Central memory CD4-positive, alpha-beta T cell (primary cell): ENCODE results near the gene MRPL36.

Experiments
- DNase-seq: peaks from one replicate; pipeline ENCODE4 v3.0.0; 2022

Gene MRPL36

GRCh38 chr5:1762883-1763547 is 36.6 kb downstream of the MRPL36 start:
- DNase-seq: no peak

- no peak for DNase-seq
Measured at GRCh38 chr5:1762121-1762882, 37.3 kb downstream of the MRPL36 start.

DNA sequence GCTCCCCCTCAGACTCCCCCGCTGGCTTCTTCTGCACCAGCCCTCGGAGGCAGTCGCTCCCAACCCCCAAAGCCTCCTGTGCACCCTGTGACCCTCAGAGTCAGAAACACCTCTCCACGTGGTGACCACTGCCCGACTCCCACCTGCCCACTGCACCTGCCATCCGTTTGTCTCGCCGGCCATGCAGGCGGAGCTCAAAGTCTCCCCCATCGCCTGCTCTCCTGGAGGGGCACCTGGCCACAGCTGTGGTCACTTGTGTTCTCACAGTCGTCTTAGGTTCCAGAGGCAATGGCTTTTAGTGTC is 38.2 kb downstream of the MRPL36 start:
- no peak for DNase-seq

GRCh38 chr5:1760656-1761452 is 38.8 kb downstream of the MRPL36 start:
- no peak for DNase-seq

- no peak for DNase-seq
Measured at GRCh38 chr5:1760231-1760630, 39.4 kb downstream of the MRPL36 start.

DNA sequence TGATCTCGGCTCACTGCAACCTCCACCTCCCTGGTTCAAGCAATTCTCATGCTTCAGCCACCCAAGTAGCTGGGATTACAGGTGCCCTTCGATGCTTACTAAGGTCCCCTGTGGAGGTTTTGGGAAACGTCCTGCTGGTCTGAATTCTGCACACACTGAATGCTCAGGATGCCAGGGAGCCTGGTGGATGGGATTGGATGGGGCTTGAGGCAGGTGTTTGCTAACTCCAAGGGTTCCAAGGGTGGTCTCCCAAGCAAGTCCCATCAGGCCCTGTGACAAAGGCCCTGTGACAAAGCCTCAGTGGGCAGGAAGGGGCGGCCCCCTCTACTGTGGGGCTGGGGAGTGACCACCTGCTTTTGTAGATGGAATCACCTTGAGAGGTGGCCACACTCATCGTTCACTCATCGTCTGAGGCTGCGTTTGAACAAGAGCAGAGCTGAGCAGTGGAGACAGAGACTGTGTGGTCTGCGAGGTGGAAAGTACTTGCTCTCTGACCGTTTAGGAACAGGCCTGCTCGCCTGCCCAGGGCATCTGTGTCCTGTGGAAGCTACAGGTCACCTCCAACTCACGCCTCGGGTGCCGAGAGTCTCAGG is 40.2 kb downstream of the MRPL36 start:
- DNase-seq: no peak

GRCh38 chr5:1758574-1758973 is 41.1 kb downstream of the MRPL36 start:
- no peak for DNase-seq

DNA sequence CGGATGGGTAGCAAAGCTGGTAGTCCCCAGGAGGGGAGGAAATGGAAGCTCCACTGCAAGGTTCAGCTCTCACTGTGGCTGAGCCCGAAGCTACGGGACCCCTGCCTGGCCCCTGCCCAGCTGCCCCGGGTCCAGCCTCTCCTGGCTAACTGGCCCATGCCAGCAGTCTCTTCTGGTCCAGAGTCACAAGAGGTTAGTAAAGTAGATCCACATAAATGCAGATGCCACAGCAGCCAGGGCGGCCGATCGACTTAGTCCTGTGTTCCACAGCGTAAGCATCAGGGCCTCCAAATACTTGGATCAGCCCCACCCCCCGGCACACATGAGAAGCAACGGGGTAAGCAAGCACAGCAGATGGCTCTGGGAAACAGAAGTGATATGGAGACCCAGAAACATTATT is 42.1 kb downstream of the MRPL36 start:
- no peak for DNase-seq

- DNase-seq: no peak
Measured at GRCh38 chr5:1756481-1756880, 43.2 kb downstream of the MRPL36 start.

GRCh38 chr5:1755321-1755949 is 44.2 kb downstream of the MRPL36 start:
- DNase-seq: no peak

DNA sequence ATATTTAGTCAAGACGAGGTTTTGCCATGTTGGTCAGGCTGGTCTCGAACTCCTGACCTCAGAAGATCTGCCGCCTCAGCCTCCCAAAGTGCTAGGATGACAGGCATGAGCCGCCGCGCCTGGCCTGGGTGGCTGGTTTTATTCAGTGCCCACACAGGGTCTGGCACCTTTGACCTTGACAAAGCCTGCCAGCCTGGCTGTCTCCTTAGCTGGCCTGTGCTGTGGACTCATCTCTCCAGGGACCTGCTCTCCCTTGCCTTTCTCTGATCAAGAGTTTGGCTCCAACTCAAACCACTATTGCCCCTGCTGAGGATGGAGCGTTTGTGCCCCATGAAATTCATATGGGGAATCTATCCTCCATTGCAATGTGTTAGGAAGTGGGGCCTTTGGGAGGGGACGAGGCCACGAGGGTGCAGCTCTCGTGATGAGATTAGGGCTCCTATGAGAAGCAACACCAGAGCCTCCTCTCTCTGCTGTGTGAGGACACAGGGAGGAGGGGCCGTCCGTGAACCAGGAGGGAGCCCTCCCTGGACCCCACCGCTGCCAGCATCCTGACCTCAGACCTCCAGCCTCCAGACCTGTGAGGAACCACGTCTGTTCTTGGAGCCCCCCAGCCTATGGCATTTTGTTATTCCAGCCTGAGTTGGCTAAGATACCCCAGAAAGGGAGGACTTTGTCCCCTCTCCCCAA is 45.0 kb downstream of the MRPL36 start:
- DNase-seq: no peak

- DNase-seq: no peak
Measured at GRCh38 chr5:1753490-1753889, 46.1 kb downstream of the MRPL36 start.

DNA sequence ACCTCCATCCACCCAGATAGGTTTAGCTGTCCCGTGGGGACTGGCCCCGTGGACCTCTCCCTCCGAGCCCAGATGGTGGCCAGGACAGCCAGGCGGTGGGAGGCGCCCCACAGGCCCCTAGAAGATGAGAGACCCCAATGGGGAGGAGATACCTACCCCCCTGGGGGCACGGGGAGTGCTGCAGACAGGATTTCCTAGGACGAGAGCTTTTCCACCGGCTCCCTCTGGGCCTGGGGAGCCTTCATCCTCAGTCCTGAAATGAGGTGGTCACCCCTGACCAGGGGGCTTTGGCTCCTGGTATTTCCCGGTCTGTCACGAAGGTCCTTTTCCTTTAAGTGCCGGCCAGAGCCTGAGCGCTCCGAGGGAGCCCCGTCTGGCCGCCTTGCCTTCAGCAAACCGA is 46.8 kb downstream of the MRPL36 start:
- DNase-seq: no peak

DNA sequence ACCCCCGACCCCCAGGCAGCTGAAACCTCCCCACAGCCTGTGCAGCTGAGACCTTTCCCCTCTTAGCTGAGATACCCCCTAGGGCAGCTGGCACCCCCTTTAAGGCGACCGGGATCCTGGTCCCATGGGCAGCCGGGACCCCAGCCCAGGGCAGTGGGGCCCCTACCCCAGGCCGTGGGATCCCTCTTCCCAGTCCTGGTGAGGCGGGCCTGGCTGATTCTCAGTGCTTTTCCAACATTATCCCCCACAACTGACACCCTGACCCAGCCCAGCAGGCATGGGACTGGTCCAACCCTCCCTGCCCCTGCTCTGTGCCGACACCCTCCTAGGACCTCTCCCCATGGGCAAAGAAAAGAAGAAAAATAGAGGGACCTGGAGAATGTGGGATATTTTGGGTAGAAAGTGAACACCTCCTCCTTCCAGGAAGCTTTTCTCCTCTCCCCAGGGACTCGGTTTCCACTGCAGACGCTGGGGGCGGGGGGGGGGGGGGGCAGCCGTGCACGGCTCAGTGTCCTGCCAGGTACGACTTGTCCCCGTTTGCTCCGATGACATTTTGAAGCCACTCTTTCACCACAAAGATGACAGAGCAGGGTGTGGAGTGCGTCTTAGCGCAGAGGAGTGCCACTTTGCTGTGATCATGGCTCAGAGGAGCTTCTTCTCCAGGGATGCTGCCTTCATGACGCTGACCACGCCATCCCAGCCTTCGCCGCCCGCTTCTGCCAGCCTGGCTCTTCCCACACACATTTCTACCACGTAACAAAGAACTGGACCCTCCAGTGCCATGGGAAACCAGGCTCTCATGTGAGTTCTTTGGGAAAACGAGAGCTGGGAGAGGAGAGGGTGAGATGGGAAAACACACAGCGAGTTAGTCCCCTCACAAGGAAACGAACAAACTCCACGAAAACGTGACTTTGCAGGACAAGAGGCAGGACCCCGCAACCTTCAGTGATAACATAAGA is 47.5 kb downstream of the MRPL36 start:
- DNase-seq: no peak

GRCh38 chr5:1751026-1751863 is 48.4 kb downstream of the MRPL36 start:
- no peak for DNase-seq

DNA sequence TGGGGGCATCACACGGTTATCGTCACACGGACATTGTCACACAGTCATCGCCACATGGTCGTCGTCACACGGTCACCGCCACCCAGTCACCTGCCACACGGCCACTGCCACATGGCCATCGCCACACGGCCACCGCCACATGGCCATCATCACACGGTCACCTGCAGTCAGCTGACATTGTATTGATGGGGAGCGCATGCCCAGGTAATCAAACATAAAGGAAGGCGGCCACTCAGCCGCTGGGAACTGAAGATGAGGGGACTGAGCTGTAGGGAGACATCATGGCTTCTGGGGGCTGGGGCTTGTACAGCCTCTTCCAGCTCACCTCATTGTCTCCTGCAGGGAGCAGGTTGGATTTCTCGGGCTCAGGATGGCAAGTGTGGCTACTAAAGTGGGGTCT is 49.2 kb downstream of the MRPL36 start:
- no peak for DNase-seq

GRCh38 chr5:1749346-1750124 is 50.1 kb downstream of the MRPL36 start:
- DNase-seq: no peak

DNA sequence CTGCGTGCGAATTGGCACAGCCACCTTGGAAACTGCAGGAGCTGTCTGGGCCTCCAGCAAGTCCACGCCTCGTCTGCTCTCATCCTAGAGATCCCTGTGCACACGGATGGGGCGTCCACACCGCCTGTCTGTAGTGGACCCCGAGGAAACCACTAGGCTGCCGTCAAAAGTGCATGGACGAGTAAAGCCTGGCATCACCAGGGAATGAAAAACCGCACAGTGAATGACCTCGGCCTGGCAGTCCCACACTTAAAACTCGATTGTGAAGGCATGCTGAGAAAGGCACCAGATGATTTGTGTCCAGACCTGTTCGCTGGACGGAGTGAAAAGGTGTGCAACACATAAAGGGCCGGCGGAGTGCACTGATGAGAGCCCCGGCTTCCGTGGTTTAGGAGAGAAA is 50.8 kb downstream of the MRPL36 start:
- no peak for DNase-seq
